Kidney glomerular epithelial cell (primary cell): ENCODE results near the gene GMDS.
"Not testable (repeated sequence)": the region's sequence is repeated elsewhere in the genome, so short reads cannot be mapped to it uniquely, and the experiment has no call there.

Experiments used
- DNase-seq: peaks from one replicate; lab custom pipeline; 2025; lab: John Stamatoyannopoulos, UW

The GMDS gene

GRCh38 chr6:1770968-1771723 is 474.3 kb downstream of the GMDS start:
- peak; percentile 41 for DNase-seq

GRCh38 chr6:1770435-1770843 is 475.0 kb downstream of the GMDS start:
- DNase-seq = peak; percentile 65

GRCh38 chr6:1767481-1768246 is 477.7 kb downstream of the GMDS start:
- DNase-seq = no peak

- peak; percentile 10 for DNase-seq
These were observed 478.8 kb downstream of the GMDS start for GRCh38 chr6:1766654-1767053.

GRCh38 chr6:1765160-1765903 is 480.1 kb downstream of the GMDS start:
- no peak for DNase-seq

- DNase-seq = no peak
These were observed 480.9 kb downstream of the GMDS start for GRCh38 chr6:1764397-1764987.

GRCh38 chr6:1763404-1763803 is 482.0 kb downstream of the GMDS start:
- DNase-seq = no peak

GRCh38 chr6:1762203-1762602 is 483.2 kb downstream of the GMDS start:
- DNase-seq = no peak

- no peak for DNase-seq
These were observed 483.9 kb downstream of the GMDS start for GRCh38 chr6:1761477-1761877.

GRCh38 chr6:1760876-1761275 is 484.5 kb downstream of the GMDS start:
- DNase-seq = no peak

- DNase-seq = peak; percentile 12
These were observed 485.5 kb downstream of the GMDS start for GRCh38 chr6:1759870-1760269.

- DNase-seq = no peak
These were observed 487.2 kb downstream of the GMDS start for GRCh38 chr6:1758076-1758679.

- no peak for DNase-seq
These were observed 488.3 kb downstream of the GMDS start for GRCh38 chr6:1757131-1757530.

GRCh38 chr6:1756472-1757129 is 488.8 kb downstream of the GMDS start:
- DNase-seq = no peak

GRCh38 chr6:1751063-1751462 is 494.3 kb downstream of the GMDS start:
- not testable (repeated sequence) for DNase-seq

- DNase-seq = no peak
These were observed 496.4 kb downstream of the GMDS start for GRCh38 chr6:1749041-1749440.

- DNase-seq = peak; percentile 85
These were observed 497.9 kb downstream of the GMDS start for GRCh38 chr6:1747531-1747930.

GRCh38 chr6:1747003-1747402 is 498.4 kb downstream of the GMDS start:
- peak; percentile 94 for DNase-seq

- peak; percentile 91 for DNase-seq
These were observed 499.6 kb downstream of the GMDS start for GRCh38 chr6:1745814-1746213.

- no peak for DNase-seq
These were observed 500.9 kb downstream of the GMDS start for GRCh38 chr6:1744543-1744942.

GRCh38 chr6:1739680-1740079 is 505.7 kb downstream of the GMDS start:
- DNase-seq = no peak
